MM.1S (cell line): ENCODE results near the gene CGA.

Experiments used
- DNase-seq: peaks from one replicate; pipeline ENCODE4 v3.0.0-alpha.2; 2015
- H2AFZ ChIP-seq: fragments of 300-600 bp; sonication (generic); 2 replicates; pipeline ENCODE4 v1.6.0; 2016; ENCODE audit warnings: antibody characterized with exemption, low read length
- H3F3A ChIP-seq: fragments of 300-600 bp; sonication (generic); 2 replicates; pipeline ENCODE4 v1.6.1; 2016; ENCODE audit warnings: mild to moderate bottlenecking, antibody characterized with exemption, low read length, moderate library complexity, mixed read lengths; ENCODE audit not compliant: insufficient read depth
- H3K27ac ChIP-seq: fragments of 300-600 bp; sonication (generic); 2 replicates; pipeline ENCODE4 v1.5.1; 2016; ENCODE audit warnings: mild to moderate bottlenecking, low read length
- H3K27me3 ChIP-seq: fragments of 300-600 bp; sonication (generic); replicated peaks from 2 replicates; pipeline ENCODE4 v1.6.0; 2016; ENCODE audit warnings: low read length; ENCODE audit not compliant: insufficient read depth
- H3K36me3 ChIP-seq: fragments of 300-600 bp; sonication (generic); replicated peaks from 2 replicates; pipeline ENCODE4 v1.6.1; 2016; ENCODE audit warnings: mild to moderate bottlenecking, low read length, mixed read lengths; ENCODE audit not compliant: insufficient read depth
- H3K4me1 ChIP-seq: fragments of 300-600 bp; sonication (generic); 2 replicates; pipeline ENCODE4 v1.6.1; 2016; ENCODE audit warnings: low read length, mixed read lengths
- H3K4me2 ChIP-seq: fragments of 300-600 bp; sonication (generic); 2 replicates; pipeline ENCODE4 v1.6.0; 2016; ENCODE audit warnings: low read depth, low read length
- H3K4me3 ChIP-seq: fragments of 300-600 bp; sonication (generic); 2 replicates; pipeline ENCODE4 v1.5.1; 2016; ENCODE audit warnings: low read length, mixed read lengths
- H3K79me2 ChIP-seq: fragments of 300-600 bp; sonication (generic); 2 replicates; pipeline ENCODE4 v1.6.1; 2016; ENCODE audit warnings: mixed run types, low read length, mixed read lengths
- H3K9ac ChIP-seq: fragments of 300-600 bp; sonication (generic); 2 replicates; pipeline ENCODE4 v1.6.1; 2016; ENCODE audit warnings: low read length, mixed read lengths
- H3K9me2 ChIP-seq: fragments of 300-600 bp; sonication (generic); replicated peaks from 2 replicates; pipeline ENCODE4 v1.6.1; 2016; ENCODE audit warnings: mild to moderate bottlenecking, low read length, mixed read lengths; ENCODE audit not compliant: insufficient read depth
- H3K9me3 ChIP-seq: fragments of 300-600 bp; sonication (generic); replicated peaks from 2 replicates; pipeline ENCODE4 v1.6.1; 2016; ENCODE audit warnings: mild to moderate bottlenecking, low read length, mixed read lengths; ENCODE audit not compliant: insufficient read depth
- H4K20me1 ChIP-seq: fragments of 300-600 bp; sonication (generic); 2 replicates; pipeline ENCODE4 v1.6.1; 2016; ENCODE audit warnings: mild to moderate bottlenecking, low read length, moderate library complexity, mixed read lengths; ENCODE audit not compliant: insufficient read depth
- CTCF ChIP-seq: fragments of 300-600 bp; sonication (generic); IDR thresholded peaks from 2 replicates; pipeline ENCODE4 v1.5.1; 2016; ENCODE audit warnings: antibody characterized with exemption, low read length, mixed read lengths
- EZH2 ChIP-seq: fragments of 300-600 bp; sonication (generic); optimal IDR thresholded peaks from 2 replicates; pipeline ENCODE3; 2017; ENCODE audit warnings: low read depth, mild to moderate bottlenecking, antibody characterized with exemption, low read length, mixed read lengths
- EZH2phosphoT487 ChIP-seq: fragments of 300-600 bp; sonication (generic); IDR thresholded peaks from 2 replicates; pipeline ENCODE4 v1.6.1; 2018; ENCODE audit warnings: antibody characterized with exemption, low read length

Gene CGA

GRCh38 chr6:87100216-87100615, 5.3 kb upstream of the CGA start:
- H3K79me2 ChIP-seq: no peaks in the 10 kb centered on the region
- no peak overlapping the region for H2AFZ ChIP-seq
- H3K9me2 ChIP-seq: no peaks in the 10 kb centered on the region

GRCh38 chr6:87099472-87099871, 4.6 kb upstream of the CGA start:
- Histone ChIP-seq H3K9me3 (no peaks in the 10 kb centered on the region), H3K4me2 (no peak overlapping the region), H3K27me3 (no peaks in the 10 kb centered on the region), H3F3A (no peaks in the 10 kb centered on the region), H2AFZ (no peak overlapping the region), H3K36me3 (no peaks in the 10 kb centered on the region), H3K4me3 (no peak overlapping the region), H3K4me1 (no peaks in the 10 kb centered on the region), H3K9me2 (no peaks in the 10 kb centered on the region), H4K20me1 (no peaks in the 10 kb centered on the region), H3K9ac (no peak overlapping the region), H3K79me2 (no peaks in the 10 kb centered on the region), H3K27ac (no peak overlapping the region)
- DNase-seq: no peak
- TF ChIP-seq EZH2: no peak
- TF ChIP-seq EZH2phosphoT487: no peak
- no peak for TF ChIP-seq CTCF

More at GRCh38 chr6:87100216-87100615, 5.3 kb upstream of the CGA start:
- no peak overlapping the region for H3K4me2 ChIP-seq
- no peak overlapping the region for H3K9ac ChIP-seq
- H3K36me3 ChIP-seq: no peaks in the 10 kb centered on the region
- H3K4me3 ChIP-seq: no peak overlapping the region
- no peaks in the 10 kb centered on the region for H3K9me3 ChIP-seq
- no peak overlapping the region for H3K27ac ChIP-seq
- no peak for DNase-seq
- TF ChIP-seq EZH2: no peak
- no peak for TF ChIP-seq EZH2phosphoT487
- TF ChIP-seq CTCF: no peak
- H3F3A ChIP-seq: no peaks in the 10 kb centered on the region
- H3K27me3 ChIP-seq: no peaks in the 10 kb centered on the region
- H4K20me1 ChIP-seq: no peaks in the 10 kb centered on the region
- no peaks in the 10 kb centered on the region for H3K4me1 ChIP-seq

- no peak for DNase-seq
- no peak overlapping the region for H3K27ac ChIP-seq
- H3K4me3 ChIP-seq: no peak overlapping the region
- no peaks in the 10 kb centered on the region for H3K79me2 ChIP-seq
- no peaks in the 10 kb centered on the region for H3K9me3 ChIP-seq
- TF ChIP-seq EZH2phosphoT487 (no peak), CTCF (no peak), EZH2 (no peak)
- no peaks in the 10 kb centered on the region for H4K20me1 ChIP-seq
- no peaks in the 10 kb centered on the region for H3K9me2 ChIP-seq
- no peaks in the 10 kb centered on the region for H3K4me1 ChIP-seq
- no peak overlapping the region for H2AFZ ChIP-seq
- H3K36me3 ChIP-seq: no peaks in the 10 kb centered on the region
- H3K4me2 ChIP-seq: no peak overlapping the region
- no peaks in the 10 kb centered on the region for H3F3A ChIP-seq
- H3K9ac ChIP-seq: no peak overlapping the region
- H3K27me3 ChIP-seq: no peaks in the 10 kb centered on the region
Measured at GRCh38 chr6:87094576-87094975, 330 bp downstream of the CGA start.
